Vagina (tissue), 2 donors: ENCODE data around the gene UBE2E2. TPM values are rescaled to one million over a fixed set of nuclear protein-coding genes. Genes with fewer than 3 reads are reported as not detected.

Experiments used
- DNase-seq, 2 donors: peaks; one replicate each; pipeline ENCODE4 v3.0.0-alpha.2; 2017; ENCODE audit errors: extremely low spot score in 2 of 2
- H3K27ac ChIP-seq: fragments of 200-600 bp; sonication (generic); one replicate; pipeline ENCODE4 v1.5.1; 2019
- H3K27me3 ChIP-seq: fragments of 200-600 bp; sonication (generic); one replicate; pipeline ENCODE4 v1.5.1; 2019
- H3K36me3 ChIP-seq, 2 donors: fragments of 200-600 bp; sonication (generic); one replicate each; pipeline ENCODE4 v1.5.1; 2017 to 2019
- H3K4me1 ChIP-seq: fragments of 200-600 bp; sonication (generic); one replicate; pipeline ENCODE4 v1.5.1; 2019
- H3K4me3 ChIP-seq, 2 donors: fragments of 200-600 bp; sonication (generic); 1 replicate in 1 of 2; 2 replicates in 1 of 2; pipeline ENCODE4 v1.5.1; 2016 to 2019
- H3K9me3 ChIP-seq: fragments of 200-600 bp; sonication (generic); one replicate; pipeline ENCODE4 v1.5.1; 2019
- POLR2A ChIP-seq, 2 donors: fragments of 450-650 bp; IDR thresholded peaks; one replicate each; pipeline ENCODE4 v1.6.1; 2017; ENCODE audit warnings: antibody characterized with exemption in 2 of 2, mild to moderate bottlenecking in 2 of 2, moderate library complexity in 2 of 2
- POLR2AphosphoS5 ChIP-seq, 2 donors: sonication (generic); formaldehyde crosslinking; IDR thresholded peaks; one replicate each; pipeline ENCODE4 v1.9.0; 2017; ENCODE audit warnings: antibody characterized with exemption in 2 of 2, mild to moderate bottlenecking in 2 of 2, low read depth in 1 of 2; ENCODE audit not compliant: insufficient read depth in 1 of 2
- intact Hi-C: fragments of 100-400 bp; cut with DNase I; formaldehyde crosslinking; loops from one replicate; pipeline ENCODE4 v1.15.1; 2023
- total RNA-seq: library from RNA; depleted of rRNA; stranded (reverse); fragments of >200 nt; gene quantifications from one replicate; pipeline ENCODE4 v1.2.3, GENCODE V29; 2016
- TF ChIP-seq, protein P1 (sequence below), 3 experiments: fragments of 450-650 bp in 2 of 3; fragments of 200-600 bp in 1 of 3; sonication (generic) in 1 of 3; IDR thresholded peaks; one replicate each; pipeline ENCODE4 v1.5.1; 2017 to 2019; ENCODE audit warnings: antibody characterized with exemption in 3 of 3, mild to moderate bottlenecking in 2 of 3, moderate library complexity in 2 of 3

The UBE2E2 gene
- total RNA-seq, 1 donor from 2014 or later = 31.2 TPM

- Histone ChIP-seq H3K27ac (no peak overlapping the region), H3K27me3 (no peaks in the 10 kb centered on the region), H3K4me1 (peaks cover 6% of the 10 kb centered on the region), H3K36me3 (no peaks in the 10 kb centered on the region), H3K4me3 (no peak overlapping the region), H3K9me3 (no peaks in the 10 kb centered on the region)
- DNase-seq = no peak
- intact Hi-C loops = no loop called here
- TF ChIP-seq, protein P1, sequence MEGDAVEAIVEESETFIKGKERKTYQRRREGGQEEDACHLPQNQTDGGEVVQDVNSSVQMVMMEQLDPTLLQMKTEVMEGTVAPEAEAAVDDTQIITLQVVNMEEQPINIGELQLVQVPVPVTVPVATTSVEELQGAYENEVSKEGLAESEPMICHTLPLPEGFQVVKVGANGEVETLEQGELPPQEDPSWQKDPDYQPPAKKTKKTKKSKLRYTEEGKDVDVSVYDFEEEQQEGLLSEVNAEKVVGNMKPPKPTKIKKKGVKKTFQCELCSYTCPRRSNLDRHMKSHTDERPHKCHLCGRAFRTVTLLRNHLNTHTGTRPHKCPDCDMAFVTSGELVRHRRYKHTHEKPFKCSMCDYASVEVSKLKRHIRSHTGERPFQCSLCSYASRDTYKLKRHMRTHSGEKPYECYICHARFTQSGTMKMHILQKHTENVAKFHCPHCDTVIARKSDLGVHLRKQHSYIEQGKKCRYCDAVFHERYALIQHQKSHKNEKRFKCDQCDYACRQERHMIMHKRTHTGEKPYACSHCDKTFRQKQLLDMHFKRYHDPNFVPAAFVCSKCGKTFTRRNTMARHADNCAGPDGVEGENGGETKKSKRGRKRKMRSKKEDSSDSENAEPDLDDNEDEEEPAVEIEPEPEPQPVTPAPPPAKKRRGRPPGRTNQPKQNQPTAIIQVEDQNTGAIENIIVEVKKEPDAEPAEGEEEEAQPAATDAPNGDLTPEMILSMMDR (IDR thresholded peaks at IDR 0.05) = no peak
- no peak for TF ChIP-seq POLR2AphosphoS5 (IDR thresholded peaks at IDR 0.05; ENCODE audit: insufficient read depth in 1 of 2, low read depth in 1 of 2)
- no peak for TF ChIP-seq POLR2A (IDR thresholded peaks at IDR 0.05)
Measured at GRCh38 chr3:23479615-23480328, 276.6 kb downstream of the UBE2E2 start.

- DNase-seq = no peak
- no peaks in the 10 kb centered on the region for H3K27me3 ChIP-seq
- H3K9me3 ChIP-seq = no peaks in the 10 kb centered on the region
- no peaks in the 10 kb centered on the region for H3K36me3 ChIP-seq
- H3K4me3 ChIP-seq = no peak overlapping the region
- no peak overlapping the region for H3K27ac ChIP-seq
- intact Hi-C loops = no loop called here
- peaks cover 6% of the 10 kb centered on the region for H3K4me1 ChIP-seq
- TF ChIP-seq POLR2AphosphoS5 (IDR thresholded peaks at IDR 0.05; ENCODE audit: insufficient read depth in 1 of 2, low read depth in 1 of 2) (no peak), POLR2A (IDR thresholded peaks at IDR 0.05) (no peak)
- TF ChIP-seq, protein P1 (IDR thresholded peaks at IDR 0.05) = no peak
Measured at GRCh38 chr3:23480329-23480714, 277.2 kb downstream of the UBE2E2 start.

DNA sequence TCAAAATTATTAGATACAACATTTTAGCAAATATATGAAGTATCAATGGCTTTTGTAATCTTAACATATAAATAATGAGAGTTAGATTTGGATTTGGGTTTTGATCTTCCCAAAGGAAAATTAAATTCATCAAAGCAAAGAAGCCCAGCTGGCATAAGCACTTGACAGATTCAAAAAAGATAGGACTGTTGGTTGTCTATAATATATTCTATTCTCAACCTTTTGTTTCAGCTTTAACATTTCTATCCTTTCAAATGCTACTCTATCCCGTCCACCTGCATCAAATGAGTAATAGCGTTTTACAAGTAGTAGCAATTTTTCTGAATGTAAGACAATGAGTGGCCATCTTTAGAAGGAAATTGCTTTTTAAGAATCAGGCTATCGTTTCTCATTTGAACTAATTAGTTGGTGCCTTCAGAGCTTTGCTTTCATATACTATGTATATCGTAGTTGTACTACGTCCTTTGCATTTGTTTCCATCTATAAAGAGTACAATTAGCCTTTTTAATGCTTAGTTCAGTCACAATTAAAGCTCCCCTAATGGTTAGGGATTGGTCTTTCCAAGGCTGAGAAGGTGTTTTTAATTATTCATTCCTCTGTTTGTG is 278.0 kb downstream of the UBE2E2 start:
- no peak overlapping the region for H3K27ac ChIP-seq
- H3K4me3 ChIP-seq = no peak overlapping the region
- H3K36me3 ChIP-seq = no peaks in the 10 kb centered on the region
- H3K4me1 ChIP-seq = peaks cover 6% of the 10 kb centered on the region
- no peak for DNase-seq
- TF ChIP-seq POLR2A (IDR thresholded peaks at IDR 0.05) (no peak), POLR2AphosphoS5 (IDR thresholded peaks at IDR 0.05; ENCODE audit: insufficient read depth in 1 of 2, low read depth in 1 of 2) (no peak)
- TF ChIP-seq, protein P1 (IDR thresholded peaks at IDR 0.05) = no peak
- no peaks in the 10 kb centered on the region for H3K27me3 ChIP-seq
- intact Hi-C loops = no loop called here
- no peaks in the 10 kb centered on the region for H3K9me3 ChIP-seq

- DNase-seq = no peak
- intact Hi-C loops = no loop called here
- TF ChIP-seq, protein P1 (IDR thresholded peaks at IDR 0.05) = no peak
- no peak for TF ChIP-seq POLR2AphosphoS5 (IDR thresholded peaks at IDR 0.05; ENCODE audit: insufficient read depth in 1 of 2, low read depth in 1 of 2)
- Histone ChIP-seq H3K36me3 (no peaks in the 10 kb centered on the region), H3K4me3 (no peak overlapping the region), H3K27me3 (no peaks in the 10 kb centered on the region), H3K9me3 (no peaks in the 10 kb centered on the region), H3K4me1 (peaks cover 6% of the 10 kb centered on the region), H3K27ac (no peak overlapping the region)
Measured at GRCh38 chr3:23481616-23482278, 278.6 kb downstream of the UBE2E2 start.

DNA sequence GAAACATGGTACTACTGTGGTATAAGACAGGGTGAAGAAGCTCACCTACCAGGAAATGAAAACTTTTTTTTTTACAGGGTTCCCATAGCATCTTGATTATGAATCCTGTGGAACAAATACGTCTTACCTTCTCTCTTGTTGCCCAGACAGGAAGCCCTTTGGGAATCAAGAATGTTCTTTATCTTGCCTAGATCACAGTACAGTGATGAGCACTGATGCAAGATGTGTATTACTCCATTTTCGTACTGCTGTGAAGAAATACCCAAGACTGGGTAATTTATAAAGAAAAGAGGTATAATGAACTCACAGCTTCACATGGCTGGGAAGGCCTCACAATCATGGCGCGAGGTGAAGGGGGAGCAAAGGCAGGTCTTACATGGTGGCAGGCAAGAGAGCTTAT is 281.3 kb downstream of the UBE2E2 start:
- H3K4me3 ChIP-seq = no peak overlapping the region
- no peaks in the 10 kb centered on the region for H3K9me3 ChIP-seq
- TF ChIP-seq, protein P1 (IDR thresholded peaks at IDR 0.05) = no peak
- TF ChIP-seq POLR2A (IDR thresholded peaks at IDR 0.05) (no peak), POLR2AphosphoS5 (IDR thresholded peaks at IDR 0.05; ENCODE audit: insufficient read depth in 1 of 2, low read depth in 1 of 2) (no peak)
- DNase-seq = no peak
- H3K4me1 ChIP-seq = peaks cover 6% of the 10 kb centered on the region
- no peaks in the 10 kb centered on the region for H3K27me3 ChIP-seq
- no peaks in the 10 kb centered on the region for H3K36me3 ChIP-seq
- intact Hi-C loops = no loop called here
- no peak overlapping the region for H3K27ac ChIP-seq
